Neuron (in vitro differentiated cells): ENCODE measurements around the gene SPOP.
"Not testable (repeated sequence)": the region's sequence is repeated elsewhere in the genome, so short reads cannot be mapped to it uniquely, and the experiment has no call there.

Experiments used
- H2AFZ ChIP-seq: one replicate; pipeline ENCODE4 v1.6.1; 2013; ENCODE audit warnings: low read depth, mild to moderate bottlenecking, inconsistent platforms, low read length, moderate library complexity
- H3K27me3 ChIP-seq: one replicate; pipeline ENCODE4 v1.6.1; 2013; ENCODE audit warnings: low read length; ENCODE audit not compliant: insufficient read depth
- H3K36me3 ChIP-seq: one replicate; pipeline ENCODE4 v1.6.1; 2013; ENCODE audit warnings: low read length; ENCODE audit not compliant: insufficient read depth
- H3K4me1 ChIP-seq: one replicate; pipeline ENCODE4 v1.6.1; 2013; ENCODE audit warnings: low read length; ENCODE audit not compliant: insufficient read depth
- H3K4me3 ChIP-seq: 2 replicates; pipeline ENCODE4 v1.5.1; 2013; ENCODE audit warnings: mild to moderate bottlenecking, low read length, moderate library complexity
- H3K9me3 ChIP-seq: one replicate; pipeline ENCODE4 v1.6.1; 2013; ENCODE audit warnings: low read length

The SPOP gene

GRCh38 chr17:49557312-49558024 lies 120.4 kb downstream of the SPOP start:
- Histone ChIP-seq H3K36me3 (no peaks in the 10 kb centered on the region), H3K4me3 (no peak overlapping the region), H3K9me3 (no peaks in the 10 kb centered on the region), H2AFZ (no peak overlapping the region), H3K4me1 (no peaks in the 10 kb centered on the region), H3K27me3 (peaks cover 33% of the 10 kb centered on the region)

DNA sequence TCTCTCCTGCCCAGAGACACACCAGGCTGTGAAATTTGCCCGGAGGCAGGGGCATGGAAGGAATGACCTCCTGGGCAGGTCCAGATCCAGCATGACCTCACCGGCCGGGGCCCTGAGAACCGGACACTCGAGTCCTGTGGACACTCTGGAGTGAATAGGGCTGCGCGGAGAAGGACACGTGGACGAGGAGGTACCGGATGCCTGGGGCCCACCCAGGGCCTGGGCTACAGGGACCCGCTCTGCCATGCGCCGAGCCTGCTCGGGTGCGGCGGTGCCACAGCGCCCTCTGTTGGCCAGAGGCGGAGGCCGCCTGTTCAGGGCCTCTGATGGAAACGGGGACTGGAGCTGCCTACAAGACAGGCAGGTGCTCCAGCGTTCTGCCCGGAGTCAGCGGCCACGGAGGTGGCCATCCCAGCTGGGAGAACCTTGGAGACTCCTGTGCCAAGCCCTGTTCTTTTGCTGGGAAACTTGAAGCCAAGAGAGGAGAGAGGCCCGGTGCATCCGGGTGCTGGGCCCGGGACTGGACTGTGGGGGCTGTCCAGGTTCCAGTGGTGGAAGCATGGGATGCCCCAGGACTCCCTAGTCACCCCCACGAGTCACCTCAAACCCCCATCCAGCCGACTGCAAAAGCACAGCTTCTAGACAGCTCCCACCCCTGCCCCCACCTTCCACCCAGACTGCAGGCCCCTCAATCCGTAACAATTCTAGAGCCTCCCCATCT lies 121.5 kb downstream of the SPOP start:
- H3K4me1 ChIP-seq = no peaks in the 10 kb centered on the region
- peaks cover 39% of the 10 kb centered on the region for H3K27me3 ChIP-seq
- H3K36me3 ChIP-seq = no peaks in the 10 kb centered on the region
- H3K9me3 ChIP-seq = no peaks in the 10 kb centered on the region
- H2AFZ ChIP-seq = no peak overlapping the region
- H3K4me3 ChIP-seq = no peak overlapping the region

GRCh38 chr17:49555495-49556222 lies 122.2 kb downstream of the SPOP start:
- H3K27me3 ChIP-seq = peaks cover 39% of the 10 kb centered on the region
- no peaks in the 10 kb centered on the region for H3K9me3 ChIP-seq
- H2AFZ ChIP-seq = no peak overlapping the region
- H3K4me1 ChIP-seq = no peaks in the 10 kb centered on the region
- H3K4me3 ChIP-seq = no peak overlapping the region
- H3K36me3 ChIP-seq = no peaks in the 10 kb centered on the region

DNA sequence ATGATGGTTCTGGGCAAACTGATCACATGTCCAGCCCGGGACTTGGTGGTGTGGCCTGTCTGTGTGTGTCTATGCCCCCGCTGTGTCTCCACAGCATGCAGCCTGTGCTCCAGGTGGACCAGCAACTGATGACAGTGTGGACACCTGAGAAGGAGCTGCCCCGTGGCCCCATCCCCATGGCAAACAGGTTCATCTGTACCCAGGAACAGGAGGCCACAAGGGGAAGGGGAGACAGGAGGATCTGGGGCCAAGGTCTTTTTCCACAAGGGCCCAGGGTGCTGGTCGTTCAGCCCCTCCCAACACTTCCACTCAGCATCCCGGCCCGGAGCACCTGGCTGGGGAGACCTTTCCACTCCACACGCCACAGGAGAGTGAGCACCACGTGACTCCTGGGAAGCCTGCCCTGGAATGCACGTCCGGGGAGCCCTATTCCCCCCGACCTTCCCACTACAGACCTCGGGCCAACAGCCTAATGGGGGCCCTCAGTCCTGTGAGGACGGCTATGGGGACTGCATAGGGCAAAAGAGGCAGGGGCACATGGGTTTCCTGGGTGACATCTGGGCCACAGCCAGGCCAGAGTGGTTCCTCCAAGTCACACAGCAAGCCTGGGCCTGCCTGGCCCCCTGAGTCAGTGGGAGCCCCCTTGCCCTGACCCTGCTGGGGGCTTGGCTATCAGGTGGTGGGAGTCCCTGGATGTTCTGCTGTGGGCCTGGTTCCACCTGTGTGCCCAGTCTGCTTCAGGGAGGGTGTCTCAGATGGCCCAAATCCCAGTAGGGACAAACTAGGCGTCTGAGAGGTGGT lies 123.0 kb downstream of the SPOP start:
- Histone ChIP-seq H3K27me3 (peaks cover 44% of the 10 kb centered on the region), H3K4me1 (no peaks in the 10 kb centered on the region), H3K36me3 (no peaks in the 10 kb centered on the region), H3K9me3 (no peaks in the 10 kb centered on the region), H3K4me3 (no peak overlapping the region), H2AFZ (no peak overlapping the region)

- Histone ChIP-seq H3K4me3 (no peak overlapping the region), H3K27me3 (peaks cover 50% of the 10 kb centered on the region), H2AFZ (no peak overlapping the region), H3K9me3 (no peaks in the 10 kb centered on the region), H3K36me3 (no peaks in the 10 kb centered on the region), H3K4me1 (no peaks in the 10 kb centered on the region)
Measured at GRCh38 chr17:49553676-49554335, 124.1 kb downstream of the SPOP start.

- Histone ChIP-seq H3K4me3 (no peak overlapping the region), H3K27me3 (peaks cover 58% of the 10 kb centered on the region), H3K9me3 (no peaks in the 10 kb centered on the region), H2AFZ (no peak overlapping the region), H3K36me3 (no peaks in the 10 kb centered on the region), H3K4me1 (no peaks in the 10 kb centered on the region)
Measured at GRCh38 chr17:49552070-49552751, 125.7 kb downstream of the SPOP start.

DNA sequence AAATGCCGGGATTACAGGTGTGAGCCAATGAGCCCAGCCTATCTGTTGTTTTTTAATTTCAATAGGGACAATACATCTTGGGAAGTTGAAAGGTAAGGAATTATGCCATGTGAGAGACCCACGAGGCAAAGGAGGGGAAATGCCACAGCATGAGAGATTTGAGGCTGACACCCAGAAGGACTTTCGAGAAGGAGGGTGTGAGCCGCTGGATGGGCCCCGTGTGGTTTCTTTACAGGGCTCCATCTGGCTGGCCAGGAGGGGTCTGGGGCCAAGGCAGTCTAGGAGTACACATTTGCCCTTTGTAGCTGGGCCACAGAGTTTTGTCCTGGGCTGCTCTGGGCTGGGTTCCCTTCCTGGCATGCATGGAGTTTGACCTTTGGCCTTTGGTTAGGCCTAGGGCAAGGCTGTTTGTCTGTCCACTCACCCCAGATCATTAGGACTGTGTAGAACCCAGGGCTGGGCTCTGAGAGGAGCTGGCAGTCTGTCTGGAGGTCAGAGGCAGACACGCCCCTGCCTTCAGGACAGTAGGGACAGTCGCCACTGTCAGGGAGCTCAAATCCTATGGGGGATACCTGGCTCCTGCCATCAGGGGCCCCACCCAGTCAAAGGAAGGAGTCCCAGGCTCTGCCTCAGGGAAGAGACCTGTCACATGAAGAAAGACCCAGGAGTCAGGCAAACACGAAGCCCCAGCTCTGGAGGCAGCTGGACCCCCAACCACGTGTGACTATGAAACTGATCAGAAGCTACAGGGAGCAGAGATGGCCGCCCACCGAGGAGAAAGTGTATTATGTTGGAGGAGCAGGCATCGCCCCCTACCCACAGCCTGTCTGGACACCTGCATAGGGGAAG lies 126.5 kb downstream of the SPOP start:
- Histone ChIP-seq H2AFZ (no peak overlapping the region), H3K27me3 (peaks cover 63% of the 10 kb centered on the region), H3K4me1 (no peaks in the 10 kb centered on the region), H3K4me3 (no peak overlapping the region), H3K9me3 (no peaks in the 10 kb centered on the region), H3K36me3 (no peaks in the 10 kb centered on the region)

DNA sequence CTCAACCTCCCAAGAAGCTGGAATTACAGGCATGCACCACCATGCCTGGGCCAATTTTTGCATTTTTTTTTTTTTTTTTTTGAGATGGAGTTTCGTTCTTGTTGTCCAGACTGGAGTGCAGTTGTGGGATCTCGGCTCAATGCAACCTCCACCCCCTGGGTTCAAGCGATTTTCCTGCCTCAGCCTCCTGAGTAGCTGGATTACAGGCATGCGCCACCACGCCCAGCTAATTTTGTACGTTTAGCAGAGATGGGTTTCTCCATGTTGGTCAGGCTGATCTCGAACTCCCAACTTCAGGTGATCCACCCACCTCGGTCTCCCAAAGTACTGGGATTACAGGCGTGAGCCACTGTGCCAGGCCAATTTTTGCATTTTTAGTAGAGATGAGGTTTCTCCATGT lies 127.1 kb downstream of the SPOP start:
- peaks cover 70% of the 10 kb centered on the region for H3K27me3 ChIP-seq

DNA sequence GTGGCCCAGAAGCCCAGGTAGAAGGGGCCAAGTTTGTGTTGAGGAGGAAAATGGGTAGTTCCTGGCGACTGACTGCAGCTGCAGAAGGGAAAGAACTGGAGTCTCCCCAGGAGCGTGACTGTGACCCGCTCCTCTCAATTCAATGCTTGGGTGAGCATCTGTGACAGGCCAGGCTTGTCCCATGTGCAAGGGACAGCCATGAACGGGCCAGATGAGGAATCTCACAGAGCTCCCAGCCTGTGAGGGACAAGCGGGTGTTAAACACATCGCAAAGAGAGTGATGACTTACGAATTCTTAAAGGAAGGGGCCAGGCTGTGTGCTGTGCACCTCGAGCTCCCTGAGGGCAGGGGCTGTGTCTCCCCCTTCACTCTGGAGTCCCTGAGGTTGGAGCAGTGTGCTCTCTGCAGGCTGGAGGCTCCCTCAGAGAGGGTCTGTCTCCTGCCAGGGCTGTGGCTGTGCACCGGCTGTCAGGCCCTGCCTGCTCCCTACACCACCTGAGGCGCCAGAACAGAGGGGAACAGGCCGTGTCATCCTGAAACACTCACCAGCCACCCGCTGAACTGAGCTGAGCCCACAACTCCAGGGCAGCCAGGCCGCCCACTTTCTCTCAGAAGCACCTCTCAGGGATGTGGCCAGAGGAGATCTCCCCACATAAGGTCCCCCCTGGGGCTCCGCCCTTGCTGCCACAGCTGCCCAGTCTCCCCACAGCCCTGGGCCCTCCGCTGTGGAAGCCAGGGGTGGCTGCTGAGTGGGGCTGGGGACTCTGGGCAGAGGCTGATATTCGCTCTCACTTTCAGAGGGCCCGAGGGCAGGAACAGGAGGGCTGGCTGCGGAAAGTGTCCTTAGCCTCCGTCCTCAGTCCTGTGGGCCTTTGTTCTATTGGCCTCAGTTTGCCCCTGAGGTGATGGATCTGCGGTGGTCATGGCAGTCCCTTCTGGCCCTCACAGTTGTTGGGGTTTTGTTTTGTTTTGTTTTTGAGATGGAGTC lies 127.9 kb downstream of the SPOP start:
- no peaks in the 10 kb centered on the region for H3K9me3 ChIP-seq
- H3K4me1 ChIP-seq = no peaks in the 10 kb centered on the region
- no peak overlapping the region for H3K4me3 ChIP-seq
- H3K36me3 ChIP-seq = no peaks in the 10 kb centered on the region
- no peak overlapping the region for H2AFZ ChIP-seq
- peaks cover 63% of the 10 kb centered on the region for H3K27me3 ChIP-seq

More for the DNA sequence above, 127.1 kb downstream of the SPOP start:
- not testable (repeated sequence) for H2AFZ ChIP-seq, H3K4me3 ChIP-seq, H3K36me3 ChIP-seq, H3K9me3 ChIP-seq, H3K4me1 ChIP-seq

- no peaks in the 10 kb centered on the region for H3K4me1 ChIP-seq
- no peak overlapping the region for H2AFZ ChIP-seq
- peaks cover 60% of the 10 kb centered on the region for H3K27me3 ChIP-seq
- no peaks in the 10 kb centered on the region for H3K36me3 ChIP-seq
- H3K4me3 ChIP-seq = no peak overlapping the region
- H3K9me3 ChIP-seq = no peaks in the 10 kb centered on the region
Measured at GRCh38 chr17:49549311-49549605, 128.6 kb downstream of the SPOP start.
